ENCODE measurements around the gene SRP54.
A peak's percentile ranks its signal among the peaks of the same experiment; 100 is the strongest.
"Not testable (repeated sequence)": the region's sequence is repeated elsewhere in the genome, so short reads cannot be mapped to it uniquely, and the experiment has no call there.

The SRP54 gene

DNA sequence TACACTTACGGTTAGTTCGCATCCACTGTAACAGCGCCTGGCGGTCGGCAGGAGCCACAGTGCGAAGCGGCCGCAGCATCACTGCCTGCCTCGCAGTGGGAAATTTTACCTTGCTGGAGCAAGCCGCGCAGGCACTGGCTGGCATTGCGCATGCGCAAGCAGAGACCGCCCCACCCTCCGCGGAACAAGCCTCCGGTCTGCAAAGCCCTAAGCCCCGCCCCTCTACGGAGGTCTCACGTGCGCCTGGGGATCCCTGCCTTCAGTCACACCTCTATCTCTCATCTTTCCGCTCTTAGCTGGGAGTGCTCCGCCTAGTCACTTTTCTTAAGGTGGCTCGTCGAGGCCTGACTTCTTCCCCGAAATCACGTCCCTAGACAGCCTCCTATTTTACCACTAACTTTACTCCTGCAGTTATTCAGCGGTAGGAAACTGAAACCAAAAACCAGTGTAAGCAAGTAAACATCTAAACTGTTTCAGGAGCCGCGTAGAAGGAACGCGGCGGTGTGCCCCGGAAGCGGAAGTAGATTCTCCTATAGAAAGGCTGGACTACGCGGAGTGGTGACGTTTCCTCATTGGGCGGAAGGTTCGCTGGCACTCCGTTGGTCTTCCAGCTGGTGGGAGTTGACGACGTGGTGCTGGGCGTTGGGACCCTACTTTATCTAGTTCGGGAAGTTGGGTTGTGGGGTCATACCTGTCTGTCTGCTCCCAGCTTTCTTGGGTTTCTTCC, at the start of gene SRP54:
TSS of gene SRP54 (plus strand) at position 572 of the 727 bp plus-strand sequence. CDS start 13,718 bp downstream, outside the sequence.
- DNase-seq (ENCODE audit: low spot score), result peak; percentile 95

DNA sequence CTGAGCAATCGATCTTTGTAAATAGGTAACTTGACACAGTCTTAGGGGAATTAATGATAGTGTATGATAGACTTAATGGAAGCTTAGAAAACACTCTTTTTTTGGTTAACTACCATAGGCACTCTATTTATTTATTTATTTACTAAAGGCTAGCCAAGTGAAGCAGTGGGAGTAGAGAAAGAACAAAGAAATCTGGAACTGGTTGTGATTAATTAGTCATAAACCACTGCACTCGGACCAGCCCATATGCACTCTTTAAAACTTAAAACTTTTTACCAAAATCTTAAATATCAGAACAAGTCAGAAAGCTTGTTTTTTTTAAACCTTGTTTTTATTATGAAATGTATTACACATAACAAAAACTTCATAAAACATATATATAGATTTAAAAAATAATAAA, 49.5 kb upstream of the SRP54 start:
- DNase-seq (ENCODE audit: low spot score), result no peak

DNA sequence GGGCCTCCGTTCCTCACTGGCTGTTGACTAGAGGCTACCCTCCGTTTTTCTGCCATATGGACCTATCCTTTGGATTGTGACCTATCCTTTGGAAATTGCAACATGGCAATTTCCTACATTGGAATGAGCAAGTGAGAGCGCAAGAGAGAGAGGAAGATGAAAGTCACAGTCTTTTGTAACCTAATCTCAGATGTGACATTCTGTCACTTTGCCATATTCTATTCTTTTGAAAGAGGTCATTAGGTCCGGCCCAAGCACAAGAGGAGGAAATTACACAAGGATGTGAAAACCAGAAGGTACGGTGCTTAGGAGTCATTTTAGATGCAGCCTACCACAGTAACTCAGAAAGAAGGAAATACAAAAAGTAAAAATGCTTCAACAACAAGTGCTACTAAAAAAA, 47.3 kb upstream of the SRP54 start:
- DNase-seq (ENCODE audit: low spot score), result no peak

DNA sequence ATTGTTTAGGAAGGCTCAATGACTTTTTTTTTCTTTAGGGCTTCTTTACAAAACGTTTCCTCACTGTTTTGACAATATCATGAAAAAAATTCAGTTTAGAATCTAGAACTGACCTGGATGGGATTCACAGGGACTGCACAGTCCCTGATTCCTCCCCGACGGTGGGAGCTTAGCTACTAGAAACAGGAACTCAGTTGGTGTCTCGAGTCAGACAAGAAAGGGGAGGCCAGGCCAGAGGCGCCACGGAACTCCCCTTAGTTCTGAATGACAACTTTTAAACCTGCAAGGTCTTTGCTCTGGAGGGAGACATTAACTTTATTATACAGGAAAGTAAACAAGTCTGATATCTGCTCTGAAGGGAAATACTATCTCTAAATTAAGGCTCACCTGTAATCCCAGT, 45.4 kb upstream of the SRP54 start:
- DNase-seq (ENCODE audit: low spot score), result no peak

DNA sequence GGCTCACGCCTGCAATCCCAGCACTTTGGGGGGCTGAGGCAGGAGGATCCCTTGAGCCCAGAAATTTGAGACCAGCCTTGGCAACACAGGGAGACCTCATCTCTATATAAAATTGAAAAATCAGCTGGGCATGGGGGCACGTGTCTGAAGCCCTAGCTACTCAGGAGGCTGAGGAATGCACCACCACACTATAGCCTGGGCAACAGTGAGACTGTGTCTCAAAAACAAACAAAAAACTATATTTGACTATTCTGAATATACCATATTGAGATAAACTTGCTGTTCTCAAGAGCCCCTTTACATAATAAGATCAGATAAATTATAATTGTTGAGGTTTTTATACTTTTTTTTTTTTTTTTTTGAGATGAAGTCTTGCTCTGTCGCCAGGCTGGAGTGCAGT, 44.9 kb upstream of the SRP54 start:
- no peak for DNase-seq (ENCODE audit: low spot score)

DNA sequence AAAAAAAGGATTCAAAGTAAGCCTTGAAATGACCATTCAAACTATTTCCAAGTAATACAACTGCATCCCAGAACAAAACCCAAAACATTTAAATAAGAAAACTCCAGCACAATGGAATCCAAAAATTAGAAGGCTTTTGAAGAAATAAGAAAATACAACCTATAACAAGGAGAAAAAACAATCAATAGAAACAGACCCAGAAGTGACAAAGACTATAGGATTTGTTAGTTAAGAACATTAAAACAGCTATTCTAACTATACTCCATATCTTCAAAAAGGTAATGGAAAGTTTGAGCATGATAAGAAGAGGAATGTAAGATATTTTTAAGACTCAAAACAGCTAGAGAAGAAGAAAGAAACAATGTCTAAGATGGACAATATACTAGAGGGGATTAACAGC, 39.3 kb upstream of the SRP54 start:
- DNase-seq (ENCODE audit: low spot score), result no peak

DNA sequence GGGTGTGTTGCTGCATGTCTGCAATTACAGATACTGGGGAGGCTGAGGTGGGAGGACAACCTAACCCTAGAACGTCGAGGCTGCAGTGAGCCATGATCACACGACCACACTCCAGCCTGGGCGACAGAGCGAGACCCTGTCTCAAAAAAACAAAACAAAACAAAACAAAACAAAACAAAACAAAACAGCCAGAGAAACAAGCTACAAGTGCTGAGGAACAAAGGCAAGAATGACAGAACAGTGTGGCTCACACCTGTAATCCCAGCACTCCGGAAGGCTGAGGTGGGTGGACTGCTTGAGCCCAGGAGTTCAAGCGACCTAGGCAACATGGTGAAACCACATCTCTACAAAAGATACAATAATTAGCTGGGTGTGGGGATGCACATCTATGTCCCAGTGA, 38.0 kb upstream of the SRP54 start:
- DNase-seq (ENCODE audit: low spot score), result no peak

DNA sequence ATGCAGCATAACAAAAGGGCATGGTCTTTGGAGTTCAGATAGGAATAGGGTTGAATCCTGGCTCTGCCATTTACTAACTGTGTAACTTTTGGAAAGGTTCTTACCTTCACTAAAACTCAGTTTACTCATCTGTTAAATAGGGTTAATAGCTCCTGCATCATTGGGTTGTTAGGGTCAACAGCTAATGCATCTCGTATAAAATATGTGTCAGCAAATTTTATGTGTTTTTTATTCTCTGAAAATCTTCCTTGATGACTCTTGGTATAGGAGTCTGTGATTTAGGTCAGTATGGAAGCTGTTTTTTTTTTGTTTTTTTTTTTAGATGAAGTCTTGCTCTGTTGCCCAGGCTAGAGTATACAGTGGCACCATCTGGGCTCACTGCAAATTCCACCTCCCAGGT, 36.1 kb upstream of the SRP54 start:
- no peak for DNase-seq (ENCODE audit: low spot score)

DNA sequence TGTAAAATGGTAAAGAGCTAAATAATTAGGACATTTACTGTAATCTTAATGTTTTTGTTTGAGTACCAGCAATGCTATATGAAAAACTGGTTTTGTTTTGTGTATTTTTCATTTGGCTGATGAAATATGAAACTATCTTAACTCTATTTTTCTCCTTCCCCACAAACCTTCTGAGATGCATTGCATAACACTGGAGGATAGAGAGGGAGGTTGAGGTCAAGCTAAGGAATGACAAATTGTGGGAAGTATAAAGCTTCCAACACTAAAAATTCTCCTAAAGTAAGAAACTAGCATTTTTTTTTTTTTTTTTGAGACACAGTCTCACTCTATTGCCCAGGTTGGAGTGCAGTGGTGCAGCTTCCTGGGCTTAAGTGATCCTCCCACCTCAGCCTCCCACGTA, 31.5 kb upstream of the SRP54 start:
- DNase-seq (ENCODE audit: low spot score), result no peak

DNA sequence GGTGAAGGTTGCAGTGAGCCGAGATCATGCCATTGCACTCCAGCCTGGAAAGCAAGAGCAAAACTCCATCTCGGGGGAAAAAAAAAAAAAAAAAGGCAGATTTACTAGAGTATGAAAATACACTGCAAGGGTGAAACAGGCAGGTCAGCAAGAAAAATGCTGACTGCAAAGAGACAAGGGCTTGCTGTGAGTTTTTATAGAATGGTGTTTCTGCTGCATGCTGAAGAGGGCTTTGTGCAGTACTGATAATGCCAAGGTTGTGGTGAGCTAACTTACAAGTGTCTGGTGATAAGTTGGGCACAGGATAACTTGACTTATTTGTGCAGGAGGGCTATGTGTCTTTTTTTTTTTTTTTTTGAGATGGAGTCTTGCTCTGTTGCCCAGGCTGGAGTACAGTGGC, 25.9 kb upstream of the SRP54 start:
- DNase-seq (ENCODE audit: low spot score), result no peak

DNA sequence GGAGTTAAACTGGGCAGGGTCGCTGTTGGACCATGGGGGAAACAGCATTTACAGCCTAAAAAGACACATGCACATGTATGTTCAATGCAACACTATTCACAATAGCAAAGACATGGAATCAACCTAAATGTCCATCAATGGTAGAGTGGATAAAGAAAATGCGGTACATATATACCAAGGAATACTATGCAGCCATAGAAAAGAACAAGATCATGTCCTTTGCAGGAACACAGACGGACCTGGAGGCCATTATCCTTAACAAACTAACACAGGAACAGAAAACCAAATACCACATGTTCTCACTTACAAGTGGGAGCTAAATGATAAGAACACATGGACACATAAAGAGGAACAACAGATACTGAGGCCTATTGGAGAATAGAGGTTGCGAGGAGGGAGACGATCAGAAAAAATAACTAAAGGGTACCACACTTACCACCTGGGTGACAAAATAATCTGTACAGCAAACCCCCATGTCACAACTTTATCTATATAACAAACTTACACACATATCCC, 25.0 kb upstream of the SRP54 start:
- no peak for DNase-seq (ENCODE audit: low spot score)

DNA sequence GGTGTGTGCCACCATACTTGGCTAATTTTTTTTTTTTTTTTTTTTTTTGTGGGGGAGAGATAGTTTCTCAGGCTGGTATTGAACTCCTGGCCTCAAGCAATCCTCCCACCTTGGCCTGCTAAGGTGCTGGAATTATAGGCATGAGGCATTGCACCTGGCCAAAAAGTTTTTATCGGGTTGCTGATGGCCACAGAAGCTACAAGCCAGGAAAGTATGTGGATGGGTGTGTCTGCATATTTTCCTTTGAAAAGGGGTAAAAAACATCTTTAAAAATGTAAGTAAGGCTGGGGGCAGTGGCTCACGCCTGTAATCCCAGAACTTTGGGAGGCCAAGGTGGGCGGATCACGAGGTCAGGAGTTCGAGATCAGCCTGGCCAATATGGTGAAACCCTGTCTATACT, 20.7 kb upstream of the SRP54 start:
- DNase-seq (ENCODE audit: low spot score), result not testable (repeated sequence)

DNA sequence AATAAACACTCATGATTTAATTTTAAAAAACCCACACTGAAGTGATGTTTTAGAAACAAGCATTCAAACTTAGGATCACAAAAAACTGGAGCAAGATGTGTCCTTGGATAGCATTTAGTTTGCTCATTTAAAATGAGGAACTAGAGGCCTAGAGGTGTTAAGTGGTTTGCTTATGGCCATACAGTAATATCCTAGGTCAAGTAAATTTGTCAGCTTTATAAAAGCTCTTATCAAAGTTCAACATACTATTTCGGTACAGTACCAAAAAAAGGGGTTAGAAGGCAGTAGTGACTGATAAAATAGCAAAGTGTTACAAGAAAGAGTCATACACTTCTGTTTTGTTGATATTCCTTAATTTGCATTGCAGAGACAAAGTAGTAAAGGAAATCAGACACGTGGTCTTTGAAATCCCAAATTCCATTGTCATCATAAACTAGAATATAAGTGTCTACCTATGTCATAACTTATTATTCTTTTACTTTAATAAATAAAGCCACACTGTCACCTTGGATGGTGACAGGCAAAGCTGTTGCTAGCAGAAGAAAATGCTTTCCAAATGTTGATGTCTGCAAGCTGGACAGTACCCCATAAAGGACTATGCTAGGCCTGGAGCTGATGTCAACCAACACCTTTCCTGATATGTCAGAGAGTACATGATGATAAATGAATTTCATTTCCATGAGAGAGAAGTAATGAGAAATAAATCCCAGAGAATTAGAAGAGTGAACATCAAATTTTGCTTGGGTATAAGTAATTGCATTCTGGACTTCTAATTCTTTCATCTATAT, 17.6 kb upstream of the SRP54 start:
- DNase-seq (ENCODE audit: low spot score), result no peak

DNA sequence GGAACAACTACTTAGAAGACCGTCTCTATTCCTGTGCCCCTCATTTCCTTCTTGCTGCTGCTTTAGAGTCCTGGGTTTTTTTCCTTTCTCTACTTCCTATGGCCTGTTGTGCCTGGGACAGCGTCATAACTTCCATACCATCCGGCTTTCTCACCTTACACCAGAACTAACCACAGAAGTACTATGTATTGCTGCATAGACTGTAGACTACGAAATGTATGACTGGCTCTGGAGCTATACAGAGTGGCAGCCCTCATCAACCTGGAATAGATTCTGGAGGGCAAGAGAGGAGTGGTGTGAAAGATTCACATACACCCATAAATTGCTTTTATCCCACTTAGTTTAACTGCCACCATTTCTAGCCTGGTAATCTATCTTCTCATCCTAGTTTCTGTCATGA, 16.9 kb upstream of the SRP54 start:
- DNase-seq (ENCODE audit: low spot score), result no peak

DNA sequence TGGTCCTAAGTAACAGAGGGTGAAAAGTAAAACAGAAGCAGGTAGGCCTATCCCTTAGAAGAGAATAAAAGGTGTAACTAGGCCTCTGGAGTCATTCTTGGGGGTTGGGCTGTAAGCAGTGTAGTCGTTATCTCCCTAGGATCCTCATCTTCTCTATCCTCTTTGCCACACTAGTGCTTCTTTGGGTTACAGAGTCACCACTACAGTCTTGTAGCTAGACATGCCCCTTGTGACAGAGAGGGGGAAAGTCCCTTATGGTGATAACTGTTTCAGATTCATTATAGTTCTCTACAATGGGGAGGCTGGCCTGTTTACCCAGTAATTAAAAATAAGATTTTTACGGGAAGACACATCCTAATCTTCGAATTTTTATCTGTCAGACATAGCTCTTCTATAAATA, 16.4 kb upstream of the SRP54 start:
- no peak for DNase-seq (ENCODE audit: low spot score)

DNA sequence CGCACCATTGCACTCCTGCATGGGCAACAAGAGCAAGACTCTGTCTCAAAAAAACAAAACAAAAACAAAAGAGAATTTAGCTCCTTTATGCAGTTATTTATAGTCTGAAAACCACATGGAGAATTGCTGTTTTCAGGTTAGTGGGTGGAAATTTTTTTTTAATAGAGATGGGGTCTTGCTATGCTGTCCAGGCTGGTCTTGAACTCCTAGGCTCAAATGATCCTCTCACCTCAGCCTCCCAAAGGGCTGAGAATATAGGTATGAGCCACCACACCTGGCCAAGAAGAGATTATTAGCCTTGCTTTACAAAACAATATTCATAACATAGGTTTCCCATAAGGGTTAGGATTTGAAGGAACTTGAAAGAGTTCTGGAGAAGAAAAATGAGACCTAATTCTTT, 12.1 kb upstream of the SRP54 start:
- no peak for DNase-seq (ENCODE audit: low spot score)

DNA sequence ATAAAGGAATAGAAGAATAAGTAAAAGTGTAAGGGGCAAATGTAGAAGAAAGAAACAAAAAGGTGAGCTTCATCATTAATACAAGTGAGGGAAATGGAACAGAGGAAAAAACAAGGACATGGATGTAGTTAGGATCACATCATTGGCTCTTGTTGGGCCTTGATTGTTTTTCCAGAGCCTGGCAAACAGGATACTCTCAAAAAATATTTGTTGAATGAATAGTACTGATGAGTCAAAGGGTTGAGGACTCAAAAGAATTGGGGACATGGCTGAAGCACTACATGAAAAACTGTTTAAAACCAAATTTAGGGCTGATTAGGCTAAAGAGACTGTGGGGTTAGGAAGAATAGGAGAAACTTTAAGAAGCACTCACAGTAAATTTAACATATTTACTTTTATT, 11.4 kb upstream of the SRP54 start:
- no peak for DNase-seq (ENCODE audit: low spot score)

DNA sequence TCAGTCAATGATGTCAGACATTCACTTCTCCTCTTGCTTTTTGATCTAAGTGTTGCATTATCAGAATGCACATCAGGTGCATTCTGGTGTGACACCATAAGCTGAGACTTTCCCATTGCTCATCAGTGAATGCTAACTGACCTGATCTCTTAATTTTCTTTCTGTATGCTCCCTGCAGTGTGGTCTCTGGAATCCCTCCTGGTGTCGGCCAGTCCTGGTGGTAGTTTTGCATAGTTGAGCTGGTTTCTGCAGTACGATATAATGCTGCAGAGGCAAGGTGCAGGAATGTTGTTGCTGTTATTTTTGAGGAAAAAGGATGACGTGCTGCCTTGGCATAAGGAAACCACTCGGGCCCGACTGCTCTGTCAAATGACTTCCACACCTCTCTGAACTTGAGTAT, 11.0 kb upstream of the SRP54 start:
- no peak for DNase-seq (ENCODE audit: low spot score)

DNA sequence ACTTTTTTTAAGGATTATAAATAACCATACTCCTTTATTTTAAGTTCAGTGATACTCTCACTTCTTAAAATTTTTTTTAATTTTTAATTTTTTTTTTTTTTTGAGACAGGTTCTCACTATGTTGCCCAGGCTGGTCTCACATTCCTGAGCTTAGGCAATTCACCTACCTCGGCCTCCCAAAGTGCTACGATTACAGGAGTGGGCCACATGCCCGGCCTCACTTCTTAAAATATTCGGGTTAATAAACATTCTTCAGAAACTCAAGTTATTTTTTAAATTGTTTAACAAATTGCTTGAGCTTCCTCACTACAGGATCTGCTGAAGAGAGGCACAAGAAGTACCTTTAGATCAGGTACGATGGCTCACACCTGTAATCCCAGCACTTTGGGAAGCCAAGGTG, 4.3 kb upstream of the SRP54 start:
- no peak for DNase-seq (ENCODE audit: low spot score)

DNA sequence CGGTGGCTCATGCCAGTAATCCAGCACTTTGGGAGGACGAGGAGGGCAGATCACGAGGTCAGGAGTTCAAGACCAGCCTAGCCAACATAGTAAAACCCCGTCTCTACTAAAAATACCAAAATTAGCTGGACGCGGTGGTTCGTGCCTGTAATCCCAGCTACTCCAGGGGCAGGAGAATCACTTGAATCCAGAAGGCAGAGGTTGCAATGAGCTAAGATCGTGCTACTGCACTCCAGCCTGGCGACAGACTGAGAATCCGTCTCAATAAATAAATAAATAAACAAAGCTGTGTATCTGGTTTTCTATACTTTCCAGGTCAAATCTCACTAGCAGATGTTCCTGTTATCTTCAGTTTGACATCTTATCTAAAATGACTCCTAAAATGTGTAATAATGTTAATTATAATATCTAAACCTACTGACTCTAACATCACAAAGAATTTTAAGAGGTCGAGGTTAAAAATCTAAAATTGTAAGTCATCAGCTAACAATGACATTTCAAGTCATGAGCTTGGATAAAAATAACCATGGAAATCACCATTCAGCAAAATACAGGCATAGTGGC, 2.4 kb upstream of the SRP54 start:
- no peak for DNase-seq (ENCODE audit: low spot score)

DNA sequence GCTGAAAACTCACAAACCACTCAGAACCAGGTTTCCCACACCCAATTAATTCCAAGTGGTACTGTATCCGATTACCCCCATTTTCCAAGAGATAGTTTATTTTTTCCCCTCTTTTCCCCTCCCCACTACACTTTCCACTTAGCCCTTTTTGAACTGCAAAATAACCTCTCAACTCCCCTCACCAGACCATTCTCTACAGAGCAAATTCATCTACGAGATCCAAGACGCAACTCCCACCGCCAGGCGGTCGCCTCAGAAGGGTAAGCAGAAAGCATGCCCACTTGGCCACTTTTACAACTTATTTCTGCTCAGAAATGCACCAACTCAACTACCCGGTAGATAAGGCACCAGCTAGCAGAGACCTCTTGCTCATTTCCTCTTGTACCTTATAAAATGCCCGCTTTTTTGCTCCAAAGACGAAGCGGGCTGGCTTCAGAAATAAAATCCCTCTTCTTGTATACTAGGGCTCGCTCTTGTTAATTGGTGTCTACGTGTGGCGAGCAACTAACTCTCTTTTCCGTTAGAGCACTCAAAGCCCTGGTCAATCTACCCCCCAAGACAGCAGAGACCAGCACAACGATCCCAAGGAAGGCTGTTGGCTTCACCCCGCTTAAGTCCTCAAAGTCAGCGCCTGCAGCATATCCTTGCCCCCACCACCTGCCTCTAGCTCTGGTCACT, 910 bp upstream of the SRP54 start:
- DNase-seq (ENCODE audit: low spot score), result peak; percentile 3

DNA sequence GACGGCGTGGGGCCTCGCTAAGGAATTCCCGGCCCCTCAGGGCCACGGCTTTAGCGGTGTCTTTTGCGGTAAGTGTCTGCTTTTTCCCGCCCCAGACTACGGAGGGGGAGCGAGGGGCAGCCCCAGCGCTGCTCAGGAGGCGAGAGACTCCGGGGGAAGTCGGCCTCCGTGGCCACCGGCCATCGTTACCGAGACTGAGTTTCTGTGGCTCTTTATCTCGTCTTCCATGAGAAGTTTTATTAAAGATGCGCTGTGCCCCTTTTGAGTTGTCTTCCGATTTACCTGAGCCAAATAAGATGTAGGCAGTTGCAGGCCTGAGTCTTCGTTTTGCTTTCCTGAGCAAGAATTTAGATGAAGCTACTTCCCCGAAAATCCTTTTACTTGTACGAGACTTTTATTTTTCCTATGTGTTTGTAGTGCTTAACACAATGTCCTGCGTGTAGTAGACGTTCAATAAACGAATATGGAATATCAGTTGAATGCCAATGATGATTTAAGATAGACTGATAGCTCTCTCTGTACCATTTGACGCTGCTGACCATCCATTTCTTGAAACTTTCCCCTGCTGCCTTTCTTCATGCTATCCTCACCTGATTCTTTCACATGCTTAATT, 462 bp downstream of the SRP54 start:
- no peak for DNase-seq (ENCODE audit: low spot score)

All from putamen (tissue), 1 donor.